Transverse colon (tissue), 4 donors: ENCODE data around the gene VGF.

Experiments used
- CTCF ChIP-seq, 5 experiments: fragments of 200-600 bp in 3 of 5; fragments of 450-650 bp in 2 of 5; sonication (generic) in 3 of 5; IDR thresholded peaks; 1 replicate in 2 of 5; 2 replicates in 3 of 5; pipeline ENCODE4 v1.5.1; 2016 to 2017; ENCODE audit warnings: antibody characterized with exemption in 5 of 5, inconsistent platforms in 3 of 5, mild to moderate bottlenecking in 2 of 5, moderate library complexity in 1 of 5
- EP300 ChIP-seq: sonication (generic); formaldehyde crosslinking; IDR thresholded peaks from one replicate; pipeline ENCODE4 v1.6.1; 2017; ENCODE audit warnings: antibody characterized with exemption, low read depth
- POLR2A ChIP-seq: fragments of 450-650 bp; IDR thresholded peaks from one replicate; pipeline ENCODE4 v1.6.1; 2016; ENCODE audit warnings: antibody characterized with exemption, mild to moderate bottlenecking, moderate library complexity
- POLR2AphosphoS5 ChIP-seq, 3 donors: sonication (generic); formaldehyde crosslinking; IDR thresholded peaks; one replicate each; pipeline ENCODE4 v1.6.1; 2016; ENCODE audit warnings: antibody characterized with exemption in 3 of 3

DNA sequence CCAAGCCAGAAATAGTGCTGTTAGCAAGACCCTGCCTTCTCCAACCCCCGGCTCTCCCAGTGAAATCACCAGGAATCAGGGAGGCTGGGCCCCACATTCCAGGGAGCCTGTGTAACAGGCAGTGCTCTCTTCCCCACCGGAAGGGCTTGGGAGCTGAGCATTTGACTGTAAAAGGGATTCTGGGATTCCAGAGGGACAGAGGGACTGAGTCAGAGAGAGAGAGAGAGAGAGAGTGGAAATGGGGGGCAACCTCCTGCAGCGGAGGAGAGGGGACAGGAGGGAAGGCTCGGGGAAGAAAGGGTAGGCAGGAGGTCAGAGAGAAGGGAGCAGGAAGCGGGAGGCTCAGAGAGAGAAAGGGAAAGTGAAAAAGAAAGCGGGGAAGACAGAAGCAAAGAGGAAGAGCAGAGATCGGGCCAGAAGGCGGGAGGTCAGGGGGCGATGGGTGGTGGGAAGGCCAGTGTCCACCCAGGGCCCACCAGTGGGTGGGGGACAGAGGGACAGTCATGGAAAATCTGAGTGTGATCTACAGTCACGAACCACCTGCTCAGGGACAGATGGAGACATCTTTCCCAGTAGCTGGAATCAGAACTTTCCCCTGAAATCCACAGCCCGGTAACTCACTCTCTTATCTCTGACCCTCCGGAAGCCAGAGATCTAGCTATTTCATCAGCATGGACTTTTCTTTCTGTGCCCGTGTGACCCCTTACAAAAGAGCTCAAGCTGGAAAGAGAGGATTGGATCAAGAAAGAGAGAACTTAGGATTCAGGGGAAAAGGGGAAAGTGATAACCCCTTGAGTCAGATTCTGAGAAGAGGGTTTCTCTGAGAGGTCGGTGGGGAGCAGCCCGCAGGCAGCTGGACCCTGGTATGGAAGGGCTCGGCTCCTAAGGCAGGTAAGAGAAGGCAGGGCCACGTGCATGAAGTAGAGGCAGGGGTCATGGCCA is 43.1 kb downstream of the VGF start:
- no peak for TF ChIP-seq CTCF (IDR thresholded peaks at IDR 0.05)
- TF ChIP-seq POLR2A: peak; percentile 35
- no peak for TF ChIP-seq EP300
- peak; percentile 27 to 54 (median 29) for TF ChIP-seq POLR2AphosphoS5 (IDR thresholded peaks at IDR 0.05)
